ENCODE results near the gene LMTK2. TPM values are rescaled to one million over a fixed set of nuclear protein-coding genes. Genes with fewer than 3 reads are reported as not detected.

LMTK2 gene
- total RNA-seq, 4 donors from 2014 or later, result 10.4 to 14.4 (median 12.3) TPM

GRCh38 chr7:98223898-98224700 lies 117.4 kb downstream of the LMTK2 start:
- DNase-seq (ENCODE audit: low spot score in 2 of 2), result no peak
- Histone ChIP-seq H3K9me3 (no peaks in the 10 kb centered on the region), H3K4me1 (no peaks in the 10 kb centered on the region), H3K4me3 (no peak overlapping the region), H3K27ac (no peak overlapping the region), H3K27me3 (no peaks in the 10 kb centered on the region), H3K36me3 (peaks cover 0 to 100% (median 5%) of the 10 kb centered on the region in 3 donors)
- WGBS, 2 donors, result 82 to 89% methylated on average over 12 of the region's 21 CpGs
- TF ChIP-seq EP300 (IDR thresholded peaks at IDR 0.05) (no peak), POLR2A (IDR thresholded peaks at IDR 0.05) (no peak), CTCF (IDR thresholded peaks at IDR 0.05) (no peak)

- Histone ChIP-seq H3K27me3 (no peaks in the 10 kb centered on the region), H3K4me3 (no peak overlapping the region), H3K36me3 (peaks cover 0 to 100% (median 5%) of the 10 kb centered on the region in 3 donors), H3K9me3 (no peaks in the 10 kb centered on the region), H3K4me1 (no peaks in the 10 kb centered on the region), H3K27ac (no peak overlapping the region)
- WGBS, 2 donors, result 88 to 91% methylated on average over 20 to 21 of the region's 21 CpGs
- DNase-seq (ENCODE audit: low spot score in 2 of 2), result no peak
- TF ChIP-seq CTCF (IDR thresholded peaks at IDR 0.05), result no peak
- TF ChIP-seq EP300 (IDR thresholded peaks at IDR 0.05), result no peak
- no peak for TF ChIP-seq POLR2A (IDR thresholded peaks at IDR 0.05)
Observed at GRCh38 chr7:98224701-98225181, 118.1 kb downstream of the LMTK2 start.

- Histone ChIP-seq H3K36me3 (peaks cover 0 to 100% (median 5%) of the 10 kb centered on the region in 3 donors), H3K9me3 (no peaks in the 10 kb centered on the region), H3K27ac (no peak overlapping the region), H3K4me3 (no peak overlapping the region), H3K27me3 (no peaks in the 10 kb centered on the region), H3K4me1 (no peaks in the 10 kb centered on the region)
- DNase-seq (ENCODE audit: low spot score in 2 of 2), result no peak
- WGBS, 2 donors, result 80 to 81% methylated on average over 14 to 16 of the region's 16 CpGs
- TF ChIP-seq EP300 (IDR thresholded peaks at IDR 0.05) (no peak), CTCF (IDR thresholded peaks at IDR 0.05) (no peak), POLR2A (IDR thresholded peaks at IDR 0.05) (no peak)
Observed at GRCh38 chr7:98225913-98226614, 119.4 kb downstream of the LMTK2 start.

- Histone ChIP-seq H3K4me3 (no peak overlapping the region), H3K36me3 (peaks cover 0 to 100% (median 0%) of the 10 kb centered on the region in 3 donors), H3K9me3 (no peaks in the 10 kb centered on the region), H3K27me3 (no peaks in the 10 kb centered on the region), H3K27ac (no peak overlapping the region), H3K4me1 (no peaks in the 10 kb centered on the region)
- DNase-seq (ENCODE audit: low spot score in 2 of 2), result no peak
- TF ChIP-seq CTCF (IDR thresholded peaks at IDR 0.05), result no peak
- no peak for TF ChIP-seq POLR2A (IDR thresholded peaks at IDR 0.05)
- no peak for TF ChIP-seq EP300 (IDR thresholded peaks at IDR 0.05)
- 91 to 93% methylated on average over 15 to 18 of the region's 18 CpGs for WGBS, 2 donors
Observed at GRCh38 chr7:98227939-98228338, 121.3 kb downstream of the LMTK2 start.

GRCh38 chr7:98228801-98229200 lies 122.1 kb downstream of the LMTK2 start:
- TF ChIP-seq EP300 (IDR thresholded peaks at IDR 0.05) (no peak), POLR2A (IDR thresholded peaks at IDR 0.05) (no peak), CTCF (IDR thresholded peaks at IDR 0.05) (no peak)
- H3K4me3 ChIP-seq, result no peak overlapping the region
- WGBS, 2 donors, result 92 to 93% methylated on average over 15 to 16 of the region's 16 CpGs
- H3K9me3 ChIP-seq, result no peaks in the 10 kb centered on the region
- no peaks in the 10 kb centered on the region for H3K4me1 ChIP-seq
- no peak overlapping the region for H3K27ac ChIP-seq
- H3K36me3 ChIP-seq, result peaks cover 0 to 100% (median 0%) of the 10 kb centered on the region in 3 donors
- no peaks in the 10 kb centered on the region for H3K27me3 ChIP-seq
- no peak for DNase-seq (ENCODE audit: low spot score in 2 of 2)
